SW 1271 (cell line): Measurements from ENCODE around the gene C22orf39.

Experiments
- DNase-seq, 2 experiments: peaks; one replicate each; lab custom pipeline; 2025; lab: John Stamatoyannopoulos, UW

The C22orf39 gene

DNA sequence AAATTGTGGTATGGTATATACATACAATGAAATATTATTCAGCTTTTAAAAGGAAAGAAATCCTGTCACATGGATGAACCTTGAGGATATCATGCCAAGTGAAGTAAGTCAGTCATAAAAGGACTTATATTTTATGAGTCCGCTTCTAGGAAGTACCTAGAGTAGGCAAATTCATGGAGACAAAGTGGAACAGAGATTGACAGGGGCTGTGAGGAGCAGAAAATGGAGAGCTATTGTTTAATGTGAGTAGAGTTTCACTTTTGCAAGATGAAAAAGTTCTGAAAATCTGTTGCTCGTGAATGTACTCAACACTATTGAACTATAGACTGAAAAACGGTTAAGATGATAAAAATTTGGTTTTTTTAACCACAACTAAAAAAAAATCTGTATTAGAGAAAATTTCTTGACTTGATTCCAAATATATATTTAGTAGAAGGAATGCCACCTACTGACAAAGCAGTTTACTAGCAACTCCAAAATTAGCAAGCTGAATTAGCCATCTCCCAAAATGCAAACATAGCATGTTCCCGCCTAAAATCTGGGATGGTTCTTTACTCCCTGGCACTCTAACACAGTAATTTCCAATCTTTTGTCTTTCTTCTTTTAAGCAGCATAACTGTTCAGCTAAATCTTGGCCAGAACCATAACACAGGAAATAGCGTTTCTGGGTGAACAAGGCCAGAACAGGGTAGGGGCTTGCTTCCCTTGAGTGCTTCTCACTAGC is 30.0 kb upstream of the C22orf39 start:
- no peak for DNase-seq

DNA sequence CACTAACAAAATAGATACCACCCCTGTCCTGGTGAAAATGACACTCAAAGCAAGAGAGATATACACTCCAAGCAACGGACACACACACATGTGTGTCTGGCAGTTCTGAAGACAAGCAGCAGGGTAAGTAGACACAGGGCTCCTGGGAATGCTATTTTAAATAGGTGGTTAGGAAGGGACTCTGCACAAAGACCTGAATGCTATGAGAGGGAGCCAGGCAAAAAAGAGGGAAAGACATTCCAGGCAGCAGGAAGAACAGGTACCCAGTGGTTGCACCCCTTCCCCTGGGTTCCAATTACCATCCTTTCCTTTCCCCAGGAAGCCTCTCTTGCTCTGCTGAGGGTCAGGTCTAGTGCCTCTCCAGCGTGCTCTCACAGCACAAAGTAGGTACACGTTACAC is 28.5 kb upstream of the C22orf39 start:
- no peak for DNase-seq

DNA sequence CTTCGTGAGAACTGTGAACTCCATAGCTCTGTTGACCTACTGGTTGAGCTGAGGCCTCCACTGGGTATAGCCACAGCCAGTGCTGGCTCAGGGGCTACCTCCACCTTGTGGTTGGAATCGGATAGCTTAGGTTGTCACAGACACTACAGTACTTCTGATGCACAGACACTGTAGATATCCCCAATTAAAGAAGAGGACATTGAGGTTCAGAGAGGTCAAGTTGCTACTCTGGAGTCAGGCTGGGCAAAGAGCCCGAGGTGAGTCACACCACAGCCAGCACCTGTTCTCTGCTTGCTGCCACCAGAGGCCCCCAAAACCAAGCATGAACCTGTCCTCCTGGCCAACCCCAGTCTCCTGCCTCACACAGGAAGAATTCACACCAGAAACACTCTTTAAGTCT is 26.1 kb upstream of the C22orf39 start:
- no peak for DNase-seq

DNA sequence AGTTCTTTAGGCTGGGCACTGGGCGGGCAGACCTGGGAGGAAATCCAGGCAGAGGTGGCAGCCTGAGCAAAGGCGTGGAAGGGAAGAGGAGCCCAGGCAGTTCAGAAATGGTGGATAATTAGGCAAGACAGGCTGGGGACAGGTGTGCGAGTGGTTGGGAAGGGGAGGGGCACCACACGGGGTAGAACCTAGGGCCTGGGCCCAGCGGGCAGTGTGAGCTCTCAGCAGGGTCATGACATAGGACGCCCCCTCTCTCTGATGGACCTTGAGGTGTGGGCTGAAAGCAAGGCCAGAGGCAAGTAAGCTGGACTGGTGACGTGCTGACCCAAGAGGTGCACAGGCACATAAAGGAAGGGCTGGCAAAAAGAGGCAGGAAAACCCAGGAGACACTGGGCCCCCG is 24.7 kb upstream of the C22orf39 start:
- DNase-seq: no peak

DNA sequence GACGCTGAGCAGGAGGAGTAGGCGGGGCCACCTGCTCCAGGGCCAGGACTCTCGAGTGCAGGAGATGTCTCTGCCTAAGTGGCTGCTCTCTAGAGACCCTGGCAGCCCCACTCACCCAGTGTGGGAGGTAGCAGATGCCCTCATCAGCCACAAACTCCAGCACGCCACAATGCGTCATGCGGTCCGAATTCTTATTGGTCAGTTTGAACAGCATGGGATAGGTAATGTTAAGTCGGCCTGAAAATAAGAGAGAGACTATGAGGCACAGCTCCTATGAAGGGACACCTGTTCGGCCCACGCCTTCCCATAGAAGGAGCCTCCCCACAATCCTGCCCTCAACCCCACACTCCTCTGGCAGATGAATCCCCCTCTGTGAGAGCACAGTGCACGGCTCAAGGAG is 24.1 kb upstream of the C22orf39 start:
- DNase-seq: no peak

DNA sequence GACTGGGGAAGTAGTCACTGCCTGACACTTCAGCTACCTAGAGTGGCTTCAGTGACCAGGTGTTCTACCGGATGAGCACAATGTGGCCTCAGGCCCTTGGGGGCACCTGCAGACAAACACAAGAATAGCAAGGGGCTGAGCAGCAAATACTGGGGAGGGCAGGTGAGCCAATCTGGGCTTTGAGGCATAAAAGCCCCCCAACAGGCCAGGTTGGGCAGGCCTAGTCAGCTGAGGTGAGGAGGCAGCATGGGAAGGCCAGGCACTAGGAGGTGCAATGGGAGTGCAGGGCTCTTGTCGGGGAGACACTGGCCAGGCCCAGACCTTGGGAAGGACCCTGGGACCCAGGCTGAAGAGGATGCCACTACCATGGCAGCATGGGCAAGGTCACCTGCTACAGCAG is 22.5 kb upstream of the C22orf39 start:
- DNase-seq: no peak

DNA sequence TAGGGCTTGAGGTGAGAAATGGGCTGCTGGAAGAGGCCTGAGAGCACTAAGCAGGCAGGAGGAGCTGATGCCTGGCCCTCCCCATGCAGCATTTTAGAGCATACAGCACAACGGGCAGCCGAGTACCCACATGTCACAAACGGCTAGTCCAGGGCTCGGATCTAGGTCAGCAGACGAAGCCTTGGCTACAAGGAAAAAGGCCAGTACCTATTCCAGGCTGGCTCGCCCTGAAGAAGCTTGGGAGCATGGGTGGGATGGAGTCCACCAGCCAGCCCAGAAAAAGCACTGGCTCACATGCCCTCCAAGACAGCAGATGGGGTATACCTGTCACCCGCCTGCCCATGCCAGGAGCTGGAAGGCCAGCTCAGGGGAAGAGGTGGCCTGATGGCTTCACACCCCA is 21.9 kb upstream of the C22orf39 start:
- no peak for DNase-seq

DNA sequence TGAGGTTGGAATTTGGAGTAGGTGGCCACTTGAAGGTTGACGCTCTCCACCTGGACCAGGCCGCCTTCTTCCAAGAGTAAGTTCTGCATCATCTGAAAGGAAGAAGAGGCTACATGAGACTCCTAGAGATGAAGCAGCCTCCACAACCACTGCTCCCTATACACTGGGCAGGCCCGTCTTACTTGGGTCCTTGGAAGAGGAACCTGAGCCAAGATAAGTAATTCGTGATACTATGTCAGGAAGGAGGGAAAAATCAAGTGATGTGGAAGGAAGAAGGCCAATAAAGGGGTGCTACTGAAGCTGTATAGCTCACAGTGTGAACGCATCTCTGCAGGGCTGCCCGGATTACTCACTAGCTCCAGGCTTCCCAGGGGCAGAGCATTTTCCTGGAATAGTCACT is 20.4 kb upstream of the C22orf39 start:
- no peak for DNase-seq

DNA sequence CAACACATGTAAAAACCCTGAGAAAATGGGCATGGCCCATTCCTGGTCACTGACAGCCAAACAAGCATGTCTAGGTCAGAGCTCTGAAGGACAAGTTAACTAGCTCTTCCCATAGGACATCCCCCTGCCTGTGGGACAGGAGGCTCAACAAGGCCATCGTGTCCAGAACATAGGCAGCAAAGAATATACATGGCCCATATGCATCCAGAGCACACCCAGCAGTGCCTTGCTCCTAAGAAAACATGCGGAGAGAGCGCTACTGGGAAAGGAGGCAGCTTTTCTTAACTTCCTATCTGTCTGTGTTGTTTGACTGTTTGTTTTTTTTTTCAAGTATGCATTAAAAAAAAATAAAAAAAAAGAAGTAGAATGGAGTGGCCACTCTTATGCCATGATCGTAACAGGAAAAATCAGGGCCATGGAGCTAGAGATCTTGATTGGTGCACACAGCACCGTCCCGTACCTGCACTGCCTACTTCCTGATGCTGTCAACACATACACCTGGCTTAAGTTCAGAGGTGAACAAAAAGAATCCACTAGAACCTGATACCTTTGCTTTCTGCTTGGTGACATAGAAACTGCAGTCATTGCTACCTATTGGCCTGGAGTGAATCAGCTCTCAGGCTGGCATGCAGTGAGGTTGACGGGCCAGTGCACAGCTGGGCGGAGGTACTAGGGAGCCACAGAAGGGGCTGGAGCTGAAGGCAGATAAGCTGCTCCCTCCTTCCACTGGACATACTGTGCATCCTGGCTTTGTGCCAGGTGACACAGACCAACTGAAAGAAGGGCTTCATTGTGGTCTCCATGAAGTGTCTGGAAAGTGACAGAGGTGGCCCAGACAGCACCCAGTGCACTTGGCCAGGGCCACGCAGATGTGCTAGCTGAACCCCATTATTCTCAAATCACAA is 19.6 kb upstream of the C22orf39 start:
- no peak for DNase-seq

DNA sequence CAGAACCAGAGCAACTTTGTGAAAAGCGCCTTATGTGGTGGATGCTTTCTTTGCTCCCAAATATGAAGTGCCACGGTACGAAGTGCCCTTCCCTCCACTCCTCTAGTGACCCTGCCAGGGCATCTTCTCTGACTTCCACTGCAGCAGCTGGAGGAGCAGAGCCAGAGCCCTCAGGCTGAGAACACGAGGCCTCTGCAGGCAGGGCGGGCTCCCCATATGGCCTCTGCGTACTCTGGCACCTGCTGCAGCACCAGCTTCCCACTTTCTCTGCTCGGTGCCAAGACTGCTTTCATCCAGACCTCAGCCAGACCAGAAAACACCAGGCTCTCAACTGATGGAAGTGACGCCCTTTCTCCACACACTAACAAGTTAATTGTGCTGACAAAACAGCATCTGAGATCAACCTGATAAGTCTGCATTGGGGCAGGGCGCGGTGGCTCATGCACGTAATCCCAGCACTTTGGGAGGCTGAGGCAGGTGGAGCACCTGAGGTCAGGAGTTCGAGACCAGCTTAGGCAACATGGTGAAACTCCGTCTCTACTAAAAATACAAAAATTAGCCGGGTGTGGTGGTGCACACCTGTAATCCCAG is 18.7 kb upstream of the C22orf39 start:
- no peak for DNase-seq

DNA sequence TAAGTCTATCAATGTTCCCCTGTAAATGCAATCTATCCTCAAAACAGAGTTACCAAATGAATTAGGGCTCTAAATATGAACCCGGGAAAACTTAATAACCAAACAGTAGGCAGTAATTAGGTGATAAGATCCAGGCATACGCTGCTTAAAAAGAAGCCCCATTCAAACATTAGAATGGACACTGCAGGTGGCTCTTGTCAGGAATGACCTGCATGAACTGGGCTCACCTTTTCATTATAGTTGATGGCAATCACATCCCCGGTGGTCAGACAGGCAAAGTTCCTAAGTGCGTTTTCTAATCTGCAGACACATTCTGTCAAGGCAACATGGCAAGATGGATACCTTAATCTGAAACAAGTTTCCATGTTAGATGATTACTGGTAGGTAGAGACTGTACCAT is 17.5 kb upstream of the C22orf39 start:
- no peak for DNase-seq

DNA sequence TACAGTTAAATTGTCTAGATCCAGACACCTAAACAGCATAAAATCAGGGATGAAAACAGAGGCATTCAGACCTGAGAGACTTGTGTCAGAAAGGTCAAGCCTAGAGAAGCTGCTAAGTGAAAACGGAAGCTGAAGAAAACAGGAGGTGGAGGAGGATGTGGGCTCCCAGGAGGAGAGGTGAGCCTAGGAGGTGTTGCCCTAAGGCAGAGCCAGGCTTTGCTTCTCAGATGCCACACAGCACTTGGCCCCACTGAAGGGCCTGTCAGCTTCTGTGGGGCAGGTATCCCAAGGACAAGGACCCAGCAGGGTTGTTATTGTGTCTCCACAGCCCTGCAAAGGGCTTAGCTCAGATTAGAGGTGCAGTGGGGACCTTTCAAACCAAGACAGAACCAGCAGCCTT is 17.0 kb upstream of the C22orf39 start:
- DNase-seq: no peak

DNA sequence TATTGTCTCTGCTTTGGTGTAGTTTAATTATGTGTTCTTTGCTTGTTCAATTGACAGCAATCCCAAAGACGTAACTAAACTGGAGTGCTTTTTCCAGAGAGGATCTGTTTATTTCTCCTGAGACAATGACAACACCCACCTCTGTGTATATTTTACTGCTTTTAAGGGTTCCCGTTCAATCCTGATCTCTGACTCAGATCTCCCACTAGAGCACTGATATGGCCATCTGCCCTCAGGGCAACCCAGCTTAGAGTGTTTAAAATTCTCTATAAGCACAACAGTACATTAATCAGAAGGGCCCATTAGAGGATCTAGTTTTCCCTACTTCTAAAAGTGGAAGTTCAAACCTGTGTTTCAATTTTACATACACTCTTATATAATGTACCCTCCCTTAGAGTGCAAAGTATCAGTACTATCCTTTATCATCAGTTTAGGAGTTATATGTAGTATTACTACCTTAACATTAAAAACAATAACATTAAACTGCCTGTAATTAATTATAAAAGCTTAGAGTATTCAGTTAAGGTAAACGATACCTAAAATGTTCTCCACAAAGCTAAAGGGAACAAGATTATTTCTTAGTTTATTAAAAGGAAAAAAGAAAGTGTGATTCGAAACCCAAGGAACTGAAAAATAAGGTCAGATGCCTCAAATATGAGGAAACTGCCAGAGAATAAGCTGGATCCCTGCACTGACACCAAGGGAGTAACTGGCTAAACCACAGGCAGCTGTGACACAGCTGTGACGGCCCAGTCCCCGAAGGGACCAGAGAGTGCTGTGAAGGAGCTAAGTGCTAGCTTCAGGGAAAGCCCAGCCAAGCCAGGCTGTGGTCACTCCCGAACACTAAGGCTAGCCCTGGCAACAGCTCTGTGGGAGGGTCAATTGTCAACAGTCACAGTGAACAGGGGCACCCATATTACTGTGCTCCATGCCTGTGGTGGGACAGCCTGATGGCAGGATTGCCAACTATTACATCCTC is 16.3 kb upstream of the C22orf39 start:
- no peak for DNase-seq

DNA sequence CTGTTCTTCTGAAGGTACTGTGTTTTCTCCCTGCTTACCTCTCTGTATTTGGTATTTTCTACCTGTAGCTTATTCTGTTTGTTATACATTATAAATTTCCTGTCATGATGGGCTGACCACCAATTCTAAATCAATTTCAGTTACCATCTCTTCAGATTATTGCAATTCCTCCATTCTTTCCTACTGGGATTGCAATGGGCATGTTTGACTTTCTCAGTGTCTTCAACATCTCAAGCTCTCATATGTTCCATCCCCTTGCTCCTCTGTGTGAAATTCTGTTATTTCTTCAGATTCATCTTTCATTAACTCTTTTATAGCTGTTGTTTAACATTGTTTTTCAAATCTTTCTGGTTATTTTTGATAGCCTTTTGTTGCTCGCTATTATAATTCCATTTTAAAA is 15.5 kb upstream of the C22orf39 start:
- DNase-seq: no peak

DNA sequence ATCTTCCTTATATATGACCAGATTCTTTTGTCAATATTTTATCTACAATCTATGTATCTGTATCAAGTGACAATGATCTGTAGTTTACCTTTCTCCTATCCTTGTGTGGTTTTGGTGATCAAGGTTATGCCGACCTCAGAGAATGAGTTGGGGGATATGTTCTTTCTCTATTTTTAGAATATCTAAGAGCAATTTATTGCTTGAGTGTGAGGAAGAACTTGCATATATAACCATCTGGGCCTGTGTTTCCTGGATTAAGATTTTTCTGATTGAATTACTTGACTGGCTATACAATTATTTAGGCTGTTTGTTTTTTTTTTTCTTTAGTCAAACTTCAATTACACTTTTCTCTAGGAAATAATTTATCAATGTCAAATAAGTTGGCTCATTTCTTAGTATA is 14.0 kb upstream of the C22orf39 start:
- no peak for DNase-seq

DNA sequence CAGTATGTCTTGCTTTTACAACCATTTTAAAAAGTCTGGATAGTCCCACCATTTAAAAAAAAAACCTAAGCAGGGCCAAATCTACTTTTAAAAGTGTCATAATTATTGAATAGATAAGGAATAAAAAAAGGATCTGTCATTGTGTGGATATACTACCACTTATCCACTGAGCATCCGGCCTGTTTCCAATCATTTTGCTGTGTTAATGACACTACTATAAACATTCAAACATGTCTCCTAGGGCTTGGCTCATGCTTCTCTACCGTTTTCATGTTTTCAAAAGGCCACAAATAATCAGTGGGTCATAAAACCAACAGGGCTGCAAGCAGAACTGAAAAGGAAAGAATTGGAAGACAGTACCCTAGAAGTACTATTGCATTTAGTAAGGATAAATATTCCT is 12.5 kb upstream of the C22orf39 start:
- DNase-seq: no peak

DNA sequence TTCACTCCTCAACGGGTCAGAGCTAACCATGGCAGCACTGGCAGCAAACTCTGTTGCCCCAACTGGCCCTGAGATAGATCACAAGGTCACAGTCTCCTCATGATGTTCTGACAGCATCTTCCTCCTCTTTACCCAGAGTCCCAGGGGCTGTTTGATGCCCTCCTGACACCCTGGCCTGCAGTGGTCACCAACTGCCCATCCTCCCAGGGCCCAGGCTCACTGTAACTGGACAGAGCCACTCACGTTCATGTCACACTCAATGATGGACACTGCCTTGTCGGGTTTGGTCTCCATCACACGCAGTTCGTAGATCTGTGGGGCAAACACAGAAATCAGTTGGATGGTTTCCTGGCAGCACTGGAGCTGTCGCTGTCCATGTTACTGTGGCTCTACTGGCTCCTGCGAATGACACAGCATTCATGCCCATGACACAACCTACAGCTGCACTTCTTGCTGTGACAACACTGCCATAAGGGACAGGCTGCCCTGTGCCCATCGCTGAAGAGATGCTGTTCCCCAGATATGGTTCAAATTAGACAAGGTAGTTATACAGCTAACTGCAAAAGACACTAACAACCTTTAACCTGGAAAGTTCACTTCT is 10.4 kb upstream of the C22orf39 start:
- no peak for DNase-seq

DNA sequence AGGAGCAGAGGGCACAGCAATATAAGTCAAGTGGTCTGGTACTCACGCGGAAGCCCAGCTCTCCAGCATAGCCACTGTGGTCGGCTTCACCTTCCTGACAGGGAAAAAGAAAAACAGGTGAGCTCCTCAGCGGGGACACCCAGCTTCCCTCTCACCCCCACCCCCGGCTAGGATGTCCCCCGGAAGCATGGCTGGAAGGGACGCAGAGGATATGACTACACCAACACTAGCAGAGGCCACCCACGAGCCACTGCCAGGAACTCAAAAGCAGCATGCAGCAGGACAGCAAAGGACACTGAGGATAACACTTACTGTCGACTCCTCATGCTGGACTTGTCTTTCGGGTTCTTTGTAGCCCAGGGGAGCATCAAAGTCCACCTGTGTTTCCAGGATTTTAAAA is 9.0 kb upstream of the C22orf39 start:
- DNase-seq: no peak

DNA sequence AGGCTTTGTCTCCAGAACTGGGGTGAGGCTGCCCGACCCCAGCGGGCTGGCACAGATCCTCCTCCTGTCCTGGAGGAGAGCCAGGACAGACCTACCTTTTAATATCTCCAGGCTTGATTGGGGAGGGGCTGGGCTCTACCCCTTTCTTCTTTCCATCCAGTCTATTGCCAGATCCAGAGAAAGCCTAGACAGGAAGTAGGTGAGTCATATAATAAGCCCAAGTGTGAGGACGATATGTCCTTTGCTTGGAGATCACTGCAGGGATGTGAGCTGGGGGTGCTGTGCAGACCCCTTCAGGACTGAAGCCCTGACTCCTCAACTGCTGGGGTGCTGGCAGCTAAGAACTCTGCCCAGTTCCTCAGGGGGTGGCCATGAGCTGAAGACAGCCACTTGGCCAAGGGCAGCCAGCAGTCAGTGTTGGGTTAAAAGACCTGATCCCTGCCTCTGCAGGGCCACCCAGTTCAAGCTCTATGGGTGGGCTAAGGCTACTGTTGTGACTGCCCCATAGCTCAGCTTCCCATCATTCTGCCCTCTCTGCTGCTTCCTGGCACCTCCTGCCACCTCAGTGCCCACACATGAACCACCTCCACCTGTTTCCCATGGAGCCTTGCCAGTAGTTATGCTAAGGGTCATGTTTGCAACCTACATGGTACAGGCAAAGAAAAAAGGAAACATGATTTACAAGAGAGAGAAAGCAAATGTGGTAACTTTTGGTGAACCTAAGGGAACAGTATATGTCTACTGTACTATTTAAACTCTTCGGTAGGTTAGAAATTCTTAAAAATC is 8.3 kb upstream of the C22orf39 start:
- DNase-seq: no peak

DNA sequence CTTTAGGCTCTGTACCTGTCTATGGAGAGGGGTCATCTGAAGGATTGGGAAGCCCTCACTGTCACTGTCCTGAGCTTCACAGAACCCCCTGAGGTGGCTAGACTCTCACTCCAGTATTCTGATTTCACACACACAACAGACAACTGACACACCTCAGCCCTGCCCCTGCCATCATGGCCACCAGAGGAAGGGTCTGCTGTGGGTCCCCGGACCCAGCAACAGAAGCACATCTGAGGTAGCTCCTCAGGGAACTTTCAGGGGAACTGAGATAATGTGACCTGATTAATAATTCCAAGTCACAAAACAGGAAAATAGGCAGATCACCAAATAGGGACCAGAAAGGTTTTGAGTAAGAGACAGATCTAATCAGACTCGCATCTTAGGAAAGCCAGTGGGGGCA is 7.5 kb upstream of the C22orf39 start:
- DNase-seq: no peak

DNA sequence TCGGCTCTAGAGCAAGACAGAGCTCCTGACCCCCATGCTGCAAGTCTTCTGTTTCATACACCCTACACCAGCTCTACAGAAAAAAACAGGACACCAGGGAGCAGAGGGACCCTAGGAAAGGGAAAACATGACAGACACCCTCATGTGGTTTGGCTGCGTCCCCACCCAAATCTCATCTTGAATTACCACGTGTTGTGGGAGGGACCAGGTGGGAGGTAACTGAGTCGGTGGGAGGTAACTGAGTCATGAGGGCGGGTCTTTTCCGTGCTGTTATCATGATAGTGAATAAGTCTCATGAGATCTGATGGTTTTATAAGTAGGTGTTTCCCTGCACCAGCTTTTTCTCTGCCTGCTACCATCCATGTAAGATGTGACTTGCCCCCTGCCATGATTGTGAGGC is 6.6 kb upstream of the C22orf39 start:
- DNase-seq: no peak
